GM23338 (cell line): Measurements from ENCODE around the gene EYA4. TPM values are rescaled to one million over a fixed set of nuclear protein-coding genes. Genes with fewer than 3 reads are reported as not detected.

Experiments
- ETS1 ChIP-seq: IDR thresholded peaks from 2 replicates; pipeline ENCODE4 v1.6.1; 2016; ENCODE audit warnings: antibody characterized with exemption
- NANOG ChIP-seq: IDR thresholded peaks from 2 replicates; pipeline ENCODE4 v1.6.1; 2016; ENCODE audit warnings: antibody characterized with exemption, borderline replicate concordance
- REST ChIP-seq: IDR thresholded peaks from one replicate; pipeline ENCODE4 v1.6.1; 2018; ENCODE audit warnings: antibody characterized with exemption; ENCODE audit not compliant: unreplicated experiment
- ZNF114 ChIP-seq: fragments of 250-450 bp; sonication (Bioruptor Pico); IDR thresholded peaks from 2 replicates; pipeline ENCODE4 v1.5.0; 2020; ENCODE audit warnings: mild to moderate bottlenecking, moderate library complexity
- polyA plus RNA-seq: library from polyadenylated mRNA; unstranded; fragments of >200 nt; fragmentation: Nextera tagmentation; extraction: Ambion mirVana; gene quantifications from 2 replicates; pipeline ENCODE4 v1.2.1, GENCODE V29; 2016
- total RNA-seq: library from RNA; depleted of rRNA; stranded (reverse); fragments of >200 nt; shearing (Covaris generic); gene quantifications from 2 replicates; pipeline ENCODE4 v1.2.3, GENCODE V29; 2014
- TF ChIP-seq, protein P1 (sequence below): fragments of 250-450 bp; sonication (Bioruptor Pico); IDR thresholded peaks from 2 replicates; pipeline ENCODE4 v1.5.0; 2020; ENCODE audit warnings: mild to moderate bottlenecking, moderate library complexity

Gene EYA4
- total and polyA plus RNA-seq, 2 experiments from 2014 or later: 0.05 to 0.21 TPM

GRCh38 chr6:133355922-133356321 is 114.8 kb downstream of the EYA4 start (continued):
- TF ChIP-seq, protein P1, sequence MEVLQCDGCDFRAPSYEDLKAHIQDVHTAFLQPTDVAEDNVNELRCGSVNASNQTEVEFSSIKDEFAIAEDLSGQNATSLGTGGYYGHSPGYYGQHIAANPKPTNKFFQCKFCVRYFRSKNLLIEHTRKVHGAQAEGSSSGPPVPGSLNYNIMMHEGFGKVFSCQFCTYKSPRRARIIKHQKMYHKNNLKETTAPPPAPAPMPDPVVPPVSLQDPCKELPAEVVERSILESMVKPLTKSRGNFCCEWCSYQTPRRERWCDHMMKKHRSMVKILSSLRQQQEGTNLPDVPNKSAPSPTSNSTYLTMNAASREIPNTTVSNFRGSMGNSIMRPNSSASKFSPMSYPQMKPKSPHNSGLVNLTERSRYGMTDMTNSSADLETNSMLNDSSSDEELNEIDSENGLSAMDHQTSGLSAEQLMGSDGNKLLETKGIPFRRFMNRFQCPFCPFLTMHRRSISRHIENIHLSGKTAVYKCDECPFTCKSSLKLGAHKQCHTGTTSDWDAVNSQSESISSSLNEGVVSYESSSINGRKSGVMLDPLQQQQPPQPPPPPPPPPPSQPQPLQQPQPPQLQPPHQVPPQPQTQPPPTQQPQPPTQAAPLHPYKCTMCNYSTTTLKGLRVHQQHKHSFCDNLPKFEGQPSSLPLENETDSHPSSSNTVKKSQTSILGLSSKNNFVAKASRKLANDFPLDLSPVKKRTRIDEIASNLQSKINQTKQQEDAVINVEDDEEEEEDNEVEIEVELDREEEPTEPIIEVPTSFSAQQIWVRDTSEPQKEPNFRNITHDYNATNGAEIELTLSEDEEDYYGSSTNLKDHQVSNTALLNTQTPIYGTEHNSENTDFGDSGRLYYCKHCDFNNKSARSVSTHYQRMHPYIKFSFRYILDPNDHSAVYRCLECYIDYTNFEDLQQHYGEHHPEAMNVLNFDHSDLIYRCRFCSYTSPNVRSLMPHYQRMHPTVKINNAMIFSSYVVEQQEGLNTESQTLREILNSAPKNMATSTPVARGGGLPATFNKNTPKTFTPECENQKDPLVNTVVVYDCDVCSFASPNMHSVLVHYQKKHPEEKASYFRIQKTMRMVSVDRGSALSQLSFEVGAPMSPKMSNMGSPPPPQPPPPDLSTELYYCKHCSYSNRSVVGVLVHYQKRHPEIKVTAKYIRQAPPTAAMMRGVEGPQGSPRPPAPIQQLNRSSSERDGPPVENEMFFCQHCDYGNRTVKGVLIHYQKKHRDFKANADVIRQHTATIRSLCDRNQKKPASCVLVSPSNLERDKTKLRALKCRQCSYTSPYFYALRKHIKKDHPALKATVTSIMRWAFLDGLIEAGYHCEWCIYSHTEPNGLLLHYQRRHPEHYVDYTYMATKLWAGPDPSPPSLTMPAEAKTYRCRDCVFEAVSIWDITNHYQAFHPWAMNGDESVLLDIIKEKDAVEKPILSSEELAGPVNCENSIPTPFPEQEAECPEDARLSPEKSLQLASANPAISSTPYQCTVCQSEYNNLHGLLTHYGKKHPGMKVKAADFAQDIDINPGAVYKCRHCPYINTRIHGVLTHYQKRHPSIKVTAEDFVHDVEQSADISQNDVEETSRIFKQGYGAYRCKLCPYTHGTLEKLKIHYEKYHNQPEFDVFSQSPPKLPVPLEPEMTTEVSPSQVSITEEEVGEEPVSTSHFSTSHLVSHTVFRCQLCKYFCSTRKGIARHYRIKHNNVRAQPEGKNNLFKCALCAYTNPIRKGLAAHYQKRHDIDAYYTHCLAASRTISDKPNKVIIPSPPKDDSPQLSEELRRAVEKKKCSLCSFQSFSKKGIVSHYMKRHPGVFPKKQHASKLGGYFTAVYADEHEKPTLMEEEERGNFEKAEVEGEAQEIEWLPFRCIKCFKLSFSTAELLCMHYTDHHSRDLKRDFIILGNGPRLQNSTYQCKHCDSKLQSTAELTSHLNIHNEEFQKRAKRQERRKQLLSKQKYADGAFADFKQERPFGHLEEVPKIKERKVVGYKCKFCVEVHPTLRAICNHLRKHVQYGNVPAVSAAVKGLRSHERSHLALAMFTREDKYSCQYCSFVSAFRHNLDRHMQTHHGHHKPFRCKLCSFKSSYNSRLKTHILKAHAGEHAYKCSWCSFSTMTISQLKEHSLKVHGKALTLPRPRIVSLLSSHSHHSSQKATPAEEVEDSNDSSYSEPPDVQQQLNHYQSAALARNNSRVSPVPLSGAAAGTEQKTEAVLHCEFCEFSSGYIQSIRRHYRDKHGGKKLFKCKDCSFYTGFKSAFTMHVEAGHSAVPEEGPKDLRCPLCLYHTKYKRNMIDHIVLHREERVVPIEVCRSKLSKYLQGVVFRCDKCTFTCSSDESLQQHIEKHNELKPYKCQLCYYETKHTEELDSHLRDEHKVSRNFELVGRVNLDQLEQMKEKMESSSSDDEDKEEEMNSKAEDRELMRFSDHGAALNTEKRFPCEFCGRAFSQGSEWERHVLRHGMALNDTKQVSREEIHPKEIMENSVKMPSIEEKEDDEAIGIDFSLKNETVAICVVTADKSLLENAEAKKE (CRISPR knock-in tag): no peak
- no peak for TF ChIP-seq NANOG
- TF ChIP-seq ETS1: no peak
- no peak for TF ChIP-seq REST
- no peak for TF ChIP-seq ZNF114 (CRISPR knock-in tag)
